Mucosa of rectum (tissue), 2 donors: ENCODE results near the gene DNM2.
"Not testable (repeated sequence)": the region's sequence is repeated elsewhere in the genome, so short reads cannot be mapped to it uniquely, and the experiment has no call there.

Source experiments
- H3K27ac ChIP-seq, 2 donors: one replicate each; pipeline ENCODE4 v1.7.0; 2013; ENCODE audit warnings: inconsistent platforms in 2 of 2, low read depth in 2 of 2, low read length in 2 of 2
- H3K27me3 ChIP-seq, 2 donors: one replicate each; pipeline ENCODE4 v1.7.0; 2013; ENCODE audit warnings: low read length in 2 of 2; ENCODE audit not compliant: control insufficient read depth in 2 of 2, insufficient read depth in 2 of 2
- H3K36me3 ChIP-seq, 2 donors: one replicate each; pipeline ENCODE4 v1.7.0; 2013; ENCODE audit warnings: low read length in 2 of 2; ENCODE audit not compliant: control insufficient read depth in 2 of 2, insufficient read depth in 2 of 2
- H3K4me1 ChIP-seq, 2 donors: one replicate each; pipeline ENCODE4 v1.7.0; 2013; ENCODE audit warnings: low read length in 2 of 2, mild to moderate bottlenecking in 1 of 2; ENCODE audit not compliant: control insufficient read depth in 2 of 2, insufficient read depth in 2 of 2
- H3K4me3 ChIP-seq, 2 donors: one replicate each; pipeline ENCODE4 v1.7.0; 2013; ENCODE audit warnings: low read length in 2 of 2
- H3K9ac ChIP-seq, 2 donors: one replicate each; pipeline ENCODE4 v1.7.0; 2013; ENCODE audit warnings: low read length in 2 of 2, low read depth in 1 of 2, mild to moderate bottlenecking in 1 of 2
- H3K9me3 ChIP-seq, 2 donors: one replicate each; pipeline ENCODE4 v1.7.0; 2013; ENCODE audit warnings: low read length in 2 of 2; ENCODE audit not compliant: control insufficient read depth in 2 of 2
- donor health status: healthy.
- donor health status: Normal muscosa, but diverticular disease.

The DNM2 gene

DNA sequence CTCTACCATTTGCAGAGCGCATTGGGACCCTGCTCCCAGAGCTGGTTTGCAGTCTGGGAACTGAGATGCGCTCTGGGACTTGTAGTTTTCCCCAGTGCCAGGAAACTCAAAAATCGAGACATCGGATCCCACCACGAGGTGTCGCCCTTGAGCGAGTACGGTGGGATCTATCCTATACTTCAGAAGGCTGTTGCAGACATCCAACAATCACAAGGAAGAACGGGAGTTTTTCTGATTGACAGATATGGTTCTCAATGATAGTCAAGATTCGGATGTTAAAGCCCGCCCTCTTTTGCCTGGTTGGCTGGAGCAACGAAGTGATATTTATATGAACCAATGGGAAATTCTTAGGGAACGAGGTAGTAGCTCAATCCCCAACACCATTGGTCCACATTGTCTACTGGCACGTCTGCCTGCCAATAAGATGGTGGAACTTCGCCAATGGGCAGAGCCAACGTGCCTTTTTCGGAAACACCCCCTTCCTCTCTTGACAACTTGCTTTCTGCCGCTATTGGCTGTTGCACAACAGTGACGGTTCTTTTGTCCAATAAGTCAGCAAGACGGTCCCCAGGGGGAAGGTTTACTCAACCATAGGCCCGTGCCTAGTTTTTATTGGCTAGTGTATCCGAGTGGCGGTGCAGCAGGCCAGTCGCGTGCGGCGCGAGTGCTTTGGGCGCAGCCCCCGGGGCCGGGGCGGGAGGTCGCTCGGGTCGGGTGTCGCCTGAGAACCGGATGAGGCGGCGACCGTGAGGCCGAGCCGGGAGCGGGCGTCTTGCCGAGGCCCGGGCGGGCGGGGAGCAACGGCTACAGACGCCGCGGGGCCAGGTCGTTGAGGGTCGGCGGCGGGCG lies at the start of gene DNM2:
Gene DNM2 (plus strand): TSS at position 724 of the 849 bp plus-strand sequence. CDS start 164 bp downstream, outside the sequence.
- H3K27me3 ChIP-seq, result no peaks in the 10 kb centered on the region
- H3K4me3 ChIP-seq, result peak within 1 kb of the TSS; percentile 96 to 97
- no peaks in the 10 kb centered on the region for H3K9me3 ChIP-seq
- peak within 1 kb of the TSS; percentile 94 to 99 for H3K9ac ChIP-seq
- peaks cover 6 to 20% of the 10 kb centered on the region in 2 donors for H3K36me3 ChIP-seq
- H3K27ac ChIP-seq, result peak within 1 kb of the TSS; percentile 98 to 99
- peaks cover 27 to 37% of the 10 kb centered on the region in 2 donors for H3K4me1 ChIP-seq

- Histone ChIP-seq H3K27ac (no peak overlapping the region), H3K9me3 (no peaks in the 10 kb centered on the region), H3K36me3 (peaks cover 27 to 30% of the 10 kb centered on the region in 2 donors), H3K27me3 (no peaks in the 10 kb centered on the region), H3K9ac (no peak overlapping the region), H3K4me3 (no peak overlapping the region), H3K4me1 (peaks cover 4 to 5% of the 10 kb centered on the region in 2 donors)
Observed at GRCh38 chr19:10669246-10669645, 48.6 kb upstream of the DNM2 start.

GRCh38 chr19:10670182-10670581 lies 47.7 kb upstream of the DNM2 start:
- H3K36me3 ChIP-seq, result peaks cover 30 to 35% of the 10 kb centered on the region in 2 donors
- peaks cover 4 to 5% of the 10 kb centered on the region in 2 donors for H3K4me1 ChIP-seq

DNA sequence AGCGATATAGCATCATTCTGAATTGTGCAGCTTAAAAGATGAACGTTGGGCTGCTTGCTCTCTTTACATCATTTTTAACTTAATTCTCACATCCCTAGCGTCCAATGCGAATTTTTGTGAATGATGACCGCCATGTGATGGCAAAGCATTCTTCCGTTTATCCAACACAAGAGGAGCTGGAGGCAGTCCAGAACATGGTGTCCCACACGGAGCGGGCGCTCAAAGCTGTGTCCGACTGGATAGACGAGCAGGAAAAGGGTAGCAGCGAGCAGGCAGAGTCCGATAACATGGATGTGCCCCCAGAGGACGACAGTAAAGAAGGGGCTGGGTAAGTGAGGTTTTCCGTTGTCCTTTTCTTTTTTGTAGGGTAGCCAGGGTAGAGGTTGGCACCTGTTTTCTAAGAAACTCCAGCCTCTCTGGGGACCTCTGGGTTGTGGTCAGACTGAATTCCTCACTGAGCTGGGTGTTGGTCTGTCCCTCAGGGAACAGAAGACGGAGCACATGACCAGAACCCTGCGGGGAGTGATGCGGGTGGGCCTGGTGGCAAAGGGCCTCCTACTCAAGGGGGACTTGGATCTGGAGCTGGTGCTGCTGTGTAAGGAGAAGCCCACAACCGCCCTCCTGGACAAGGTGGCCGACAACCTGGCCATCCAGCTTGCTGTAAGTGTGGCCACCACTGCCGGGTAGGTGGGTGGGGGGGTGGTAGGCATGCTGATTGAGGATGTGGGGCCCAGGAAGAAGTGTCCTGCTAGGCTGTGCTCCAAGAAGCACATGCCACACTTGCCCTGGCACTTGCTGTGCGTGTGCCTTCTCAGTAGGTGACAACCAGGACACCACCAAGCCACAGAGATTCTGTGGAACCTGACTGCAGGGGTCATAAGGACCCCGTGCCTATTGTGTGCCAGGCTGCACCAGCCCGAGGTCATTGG lies 46.7 kb upstream of the DNM2 start:
- Histone ChIP-seq H3K36me3 (peaks cover 34 to 42% of the 10 kb centered on the region in 2 donors), H3K27ac (no peak overlapping the region), H3K9me3 (no peaks in the 10 kb centered on the region), H3K4me3 (no peak overlapping the region), H3K27me3 (no peaks in the 10 kb centered on the region), H3K9ac (no peak overlapping the region), H3K4me1 (peaks cover 4 to 5% of the 10 kb centered on the region in 2 donors)

More at GRCh38 chr19:10670182-10670581, 47.7 kb upstream of the DNM2 start:
- no peaks in the 10 kb centered on the region for H3K27me3 ChIP-seq
- H3K4me3 ChIP-seq, result no peak overlapping the region
- H3K27ac ChIP-seq, result no peak overlapping the region
- no peaks in the 10 kb centered on the region for H3K9me3 ChIP-seq
- no peak overlapping the region for H3K9ac ChIP-seq

DNA sequence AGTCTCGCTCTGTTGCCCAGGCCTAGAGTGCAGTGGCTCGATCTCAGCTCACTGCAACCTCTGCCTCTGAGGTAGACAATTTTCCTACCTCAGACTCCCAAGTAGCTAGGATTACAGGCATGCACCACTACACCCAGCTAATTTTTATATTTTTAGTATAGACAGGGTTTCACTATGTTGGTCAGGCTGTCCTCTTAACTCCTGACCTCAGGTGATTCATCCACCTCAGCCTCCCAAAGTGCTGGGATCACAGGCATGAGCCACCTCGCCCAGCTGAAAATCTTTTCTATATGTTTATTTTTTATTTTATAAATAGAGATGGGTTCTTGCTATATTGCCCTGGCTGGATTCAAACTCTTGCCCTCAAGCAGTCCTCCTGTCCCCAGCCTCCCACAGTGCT lies 46.0 kb upstream of the DNM2 start:
- H3K4me3 ChIP-seq, H3K9me3 ChIP-seq, H3K9ac ChIP-seq, H3K27ac ChIP-seq, H3K4me1 ChIP-seq, H3K27me3 ChIP-seq: not testable (repeated sequence)
- peaks cover 38 to 45% of the 10 kb centered on the region in 2 donors for H3K36me3 ChIP-seq

GRCh38 chr19:10675214-10675613 lies 42.7 kb upstream of the DNM2 start:
- not testable (repeated sequence) for H3K9ac ChIP-seq, H3K9me3 ChIP-seq, H3K4me1 ChIP-seq, H3K27ac ChIP-seq, H3K4me3 ChIP-seq, H3K27me3 ChIP-seq
- H3K36me3 ChIP-seq, result peaks cover 64 to 74% of the 10 kb centered on the region in 2 donors

GRCh38 chr19:10677751-10678150 lies 40.1 kb upstream of the DNM2 start:
- H3K27me3 ChIP-seq, result no peaks in the 10 kb centered on the region
- H3K4me3 ChIP-seq, result no peak overlapping the region
- no peak overlapping the region for H3K9ac ChIP-seq
- no peaks in the 10 kb centered on the region for H3K9me3 ChIP-seq
- no peaks in the 10 kb centered on the region for H3K4me1 ChIP-seq
- peaks cover 73 to 82% of the 10 kb centered on the region in 2 donors for H3K36me3 ChIP-seq
- H3K27ac ChIP-seq, result no peak overlapping the region

DNA sequence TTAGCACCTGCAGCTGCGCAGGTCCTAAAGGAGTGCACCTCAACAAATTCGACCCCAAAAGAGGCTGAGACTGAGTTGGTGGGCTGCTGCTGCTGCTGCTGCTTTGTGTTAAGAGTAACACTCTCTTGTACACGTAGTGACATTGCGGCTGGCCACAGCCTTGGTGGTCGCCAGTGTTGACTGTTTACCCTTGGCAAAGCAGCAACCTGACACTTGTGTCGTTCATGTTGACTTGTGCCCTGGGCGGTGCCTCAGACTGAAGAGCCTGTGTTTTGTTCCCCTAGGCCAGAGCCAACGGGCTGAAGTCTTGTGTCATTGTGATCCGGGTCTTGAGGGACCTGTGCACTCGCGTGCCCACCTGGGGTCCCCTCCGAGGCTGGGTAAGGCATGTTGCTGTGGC lies 39.1 kb upstream of the DNM2 start:
- Histone ChIP-seq H3K27ac (no peak overlapping the region), H3K4me3 (no peak overlapping the region), H3K9ac (no peak overlapping the region), H3K27me3 (no peaks in the 10 kb centered on the region), H3K36me3 (peaks cover 76 to 83% of the 10 kb centered on the region in 2 donors), H3K9me3 (no peaks in the 10 kb centered on the region), H3K4me1 (no peaks in the 10 kb centered on the region)

DNA sequence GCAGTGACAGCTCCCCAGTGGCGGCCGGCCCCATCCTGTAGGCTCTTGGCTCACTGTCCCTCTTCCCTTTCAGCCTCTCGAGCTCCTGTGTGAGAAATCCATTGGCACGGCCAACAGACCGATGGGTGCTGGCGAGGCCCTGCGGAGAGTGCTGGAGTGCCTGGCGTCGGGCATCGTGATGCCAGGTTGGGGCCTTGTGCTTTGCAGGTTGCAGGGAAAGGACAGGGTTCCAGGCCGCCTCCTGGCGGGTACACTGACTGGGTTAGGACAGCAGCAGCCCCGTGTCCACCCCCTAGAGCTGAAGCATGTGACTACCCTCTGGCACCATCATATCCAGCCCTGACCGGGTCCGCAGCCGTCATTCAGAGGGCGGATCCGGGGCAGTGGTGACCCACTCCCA lies 38.1 kb upstream of the DNM2 start:
- H3K9ac ChIP-seq, result no peak overlapping the region
- H3K27ac ChIP-seq, result no peak overlapping the region
- H3K27me3 ChIP-seq, result no peaks in the 10 kb centered on the region
- no peaks in the 10 kb centered on the region for H3K9me3 ChIP-seq
- peaks cover 84 to 90% of the 10 kb centered on the region in 2 donors for H3K36me3 ChIP-seq
- no peaks in the 10 kb centered on the region for H3K4me1 ChIP-seq
- no peak overlapping the region for H3K4me3 ChIP-seq
